Activated CD8-positive, alpha-beta memory T cell treated with anti-CD3 and anti-CD28 coated beads, Interleukin-2, amount 50 U/mL, for 48 hours (primary cell): Measurements from ENCODE around the gene VPS13D.
A peak's percentile ranks its signal among the peaks of the same experiment; 100 is the strongest.

Experiments used
- DNase-seq: peaks from one replicate; pipeline ENCODE4 v3.0.0-alpha.2; 2020

The VPS13D gene

GRCh38 chr1:12477314-12477713 lies 247.5 kb downstream of the VPS13D start:
- no peak for DNase-seq

- DNase-seq, result no peak
These were observed 248.2 kb downstream of the VPS13D start for GRCh38 chr1:12477936-12478611.

- DNase-seq, result peak; percentile 64
These were observed 248.8 kb downstream of the VPS13D start for GRCh38 chr1:12478612-12478985.

- no peak for DNase-seq
These were observed 249.5 kb downstream of the VPS13D start for GRCh38 chr1:12479311-12479710.

- no peak for DNase-seq
These were observed 250.2 kb downstream of the VPS13D start for GRCh38 chr1:12480041-12480440.

GRCh38 chr1:12480748-12481362 lies 251.0 kb downstream of the VPS13D start:
- peak; percentile 64 for DNase-seq

- DNase-seq, result no peak
These were observed 252.1 kb downstream of the VPS13D start for GRCh38 chr1:12481928-12482327.

GRCh38 chr1:12482988-12483387 lies 253.2 kb downstream of the VPS13D start:
- no peak for DNase-seq

GRCh38 chr1:12485231-12486058 lies 255.6 kb downstream of the VPS13D start:
- no peak for DNase-seq

- no peak for DNase-seq
These were observed 256.2 kb downstream of the VPS13D start for GRCh38 chr1:12486059-12486341.

GRCh38 chr1:12486401-12487005 lies 256.7 kb downstream of the VPS13D start:
- DNase-seq, result no peak

- DNase-seq, result no peak
These were observed 257.7 kb downstream of the VPS13D start for GRCh38 chr1:12487520-12487919.

GRCh38 chr1:12488666-12489354 lies 259.0 kb downstream of the VPS13D start:
- DNase-seq, result no peak

- DNase-seq, result no peak
These were observed 260.8 kb downstream of the VPS13D start for GRCh38 chr1:12490532-12491142.

- no peak for DNase-seq
These were observed 261.8 kb downstream of the VPS13D start for GRCh38 chr1:12491656-12492055.

- no peak for DNase-seq
These were observed 265.9 kb downstream of the VPS13D start for GRCh38 chr1:12495725-12496124.

GRCh38 chr1:12496154-12496961 lies 266.5 kb downstream of the VPS13D start:
- no peak for DNase-seq

- no peak for DNase-seq
These were observed 269.9 kb downstream of the VPS13D start for GRCh38 chr1:12499539-12500240.

GRCh38 chr1:12501661-12502060 lies 271.8 kb downstream of the VPS13D start:
- no peak for DNase-seq

- peak; percentile 68 for DNase-seq
These were observed 272.7 kb downstream of the VPS13D start for GRCh38 chr1:12502336-12503109.
